Cardiac fibroblast (primary cell): ENCODE measurements around the gene RPL11.

Experiments
- DNase-seq, 2 donors: peaks; one replicate each; pipeline versions ENCODE4 v3.0.0 to v3.0.0-alpha.2; 2010; ENCODE audit warnings: low read depth in 2 of 2
- H3K4me3 ChIP-seq, 2 donors: replicated peaks in 1 of 2; 1 replicate in 1 of 2; 2 replicates in 1 of 2; pipeline ENCODE4 v1.5.1; 2011; ENCODE audit warnings: low read depth in 2 of 2, low read length in 2 of 2, mild to moderate bottlenecking in 2 of 2, moderate library complexity in 1 of 2
- TF ChIP-seq, protein P1 (sequence below): IDR thresholded peaks from one replicate; pipeline ENCODE4 v1.5.1; 2011; ENCODE audit warnings: low read depth, mild to moderate bottlenecking, low read length, inconsistent platforms

The RPL11 gene

DNA sequence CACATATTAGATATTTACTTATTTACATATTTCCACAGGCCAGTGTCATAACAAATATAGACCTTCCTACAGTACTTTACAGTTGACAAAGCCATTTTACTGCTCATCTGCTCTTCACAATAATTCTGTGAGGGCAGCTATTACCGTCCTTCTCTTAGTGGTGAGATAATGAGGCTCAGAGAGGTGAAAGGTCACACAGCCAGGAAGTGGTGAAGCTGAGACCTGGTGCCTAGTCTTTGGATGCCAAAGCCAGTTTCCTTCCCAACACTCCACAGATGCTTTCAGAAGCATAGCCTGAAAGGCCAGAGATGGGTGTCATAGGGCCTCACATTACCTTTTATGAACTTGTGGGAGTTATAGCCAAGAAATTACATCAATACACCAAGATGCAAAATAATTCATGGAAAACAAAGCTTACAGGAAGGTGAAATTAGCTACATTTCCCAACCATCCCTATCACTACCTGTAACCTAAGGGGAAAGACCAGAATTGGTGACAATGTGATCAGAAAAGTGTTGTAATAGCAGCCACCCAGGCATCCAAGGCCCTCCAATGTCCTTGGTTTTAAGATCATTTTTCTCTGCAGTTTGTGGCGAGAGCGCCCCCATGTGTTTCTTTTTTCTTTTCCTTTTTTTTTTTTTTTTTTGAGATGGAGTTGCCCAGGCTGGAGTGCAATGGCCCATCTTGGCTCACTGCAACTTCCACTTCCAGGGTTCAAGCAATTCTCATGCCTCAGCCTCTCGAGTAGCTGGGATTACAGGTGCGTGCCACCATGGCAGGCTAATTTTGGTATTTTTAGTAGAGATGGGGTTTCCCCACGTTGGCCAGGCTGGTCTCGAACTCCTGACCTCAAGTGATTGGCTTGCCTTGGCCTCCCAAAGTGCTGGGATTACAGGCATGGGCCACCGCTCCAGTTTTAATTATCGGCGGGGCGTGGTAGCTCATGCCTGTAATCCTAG lies 26.5 kb upstream of the RPL11 start:
- H3K4me3 ChIP-seq, result no peak overlapping the region
- DNase-seq, result peak; percentile 60 to 62
- TF ChIP-seq, protein P1, sequence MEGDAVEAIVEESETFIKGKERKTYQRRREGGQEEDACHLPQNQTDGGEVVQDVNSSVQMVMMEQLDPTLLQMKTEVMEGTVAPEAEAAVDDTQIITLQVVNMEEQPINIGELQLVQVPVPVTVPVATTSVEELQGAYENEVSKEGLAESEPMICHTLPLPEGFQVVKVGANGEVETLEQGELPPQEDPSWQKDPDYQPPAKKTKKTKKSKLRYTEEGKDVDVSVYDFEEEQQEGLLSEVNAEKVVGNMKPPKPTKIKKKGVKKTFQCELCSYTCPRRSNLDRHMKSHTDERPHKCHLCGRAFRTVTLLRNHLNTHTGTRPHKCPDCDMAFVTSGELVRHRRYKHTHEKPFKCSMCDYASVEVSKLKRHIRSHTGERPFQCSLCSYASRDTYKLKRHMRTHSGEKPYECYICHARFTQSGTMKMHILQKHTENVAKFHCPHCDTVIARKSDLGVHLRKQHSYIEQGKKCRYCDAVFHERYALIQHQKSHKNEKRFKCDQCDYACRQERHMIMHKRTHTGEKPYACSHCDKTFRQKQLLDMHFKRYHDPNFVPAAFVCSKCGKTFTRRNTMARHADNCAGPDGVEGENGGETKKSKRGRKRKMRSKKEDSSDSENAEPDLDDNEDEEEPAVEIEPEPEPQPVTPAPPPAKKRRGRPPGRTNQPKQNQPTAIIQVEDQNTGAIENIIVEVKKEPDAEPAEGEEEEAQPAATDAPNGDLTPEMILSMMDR, result peak; percentile 21

DNA sequence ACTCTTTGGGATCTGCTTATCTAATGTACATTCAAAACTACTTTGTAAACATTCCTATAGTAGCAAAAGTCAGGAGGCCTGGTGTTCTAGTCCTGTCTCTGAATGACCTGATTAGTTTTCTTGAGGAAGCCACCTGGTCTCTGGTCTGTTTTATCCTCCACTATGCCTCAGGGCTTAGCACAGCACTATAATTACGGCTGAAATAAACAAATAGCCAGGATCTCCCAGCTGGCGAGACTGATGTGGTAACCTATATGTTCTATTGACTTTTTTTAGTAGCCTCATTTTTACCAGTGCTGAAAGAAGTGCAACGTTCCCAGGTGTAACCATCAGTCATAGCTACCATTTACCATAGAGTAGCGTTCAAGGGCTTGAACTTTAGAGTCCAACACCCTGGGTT lies 24.2 kb upstream of the RPL11 start:
- TF ChIP-seq, protein P1, result no peak
- no peak for DNase-seq
- H3K4me3 ChIP-seq, result no peak overlapping the region

DNA sequence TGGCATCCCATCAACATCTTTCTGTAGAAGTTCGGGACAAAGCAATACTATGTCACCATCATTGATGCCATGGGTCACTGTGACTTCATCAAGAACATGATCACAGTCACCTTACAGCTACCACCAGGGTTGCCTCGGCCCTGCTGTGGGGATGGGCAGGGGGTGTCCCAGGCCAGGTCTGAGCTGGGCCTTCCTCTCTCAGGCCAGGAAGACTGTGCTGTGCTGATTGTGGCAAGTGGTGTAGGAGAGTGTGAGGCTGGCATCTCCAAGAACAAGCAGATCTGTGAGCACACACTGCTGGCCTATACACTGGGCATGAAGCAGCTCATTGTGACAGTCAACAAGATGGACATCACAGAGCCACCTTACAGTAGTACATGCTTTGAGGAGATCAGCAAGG lies 20.9 kb upstream of the RPL11 start:
- TF ChIP-seq, protein P1, result no peak
- H3K4me3 ChIP-seq, result no peak overlapping the region
- DNase-seq, result no peak

DNA sequence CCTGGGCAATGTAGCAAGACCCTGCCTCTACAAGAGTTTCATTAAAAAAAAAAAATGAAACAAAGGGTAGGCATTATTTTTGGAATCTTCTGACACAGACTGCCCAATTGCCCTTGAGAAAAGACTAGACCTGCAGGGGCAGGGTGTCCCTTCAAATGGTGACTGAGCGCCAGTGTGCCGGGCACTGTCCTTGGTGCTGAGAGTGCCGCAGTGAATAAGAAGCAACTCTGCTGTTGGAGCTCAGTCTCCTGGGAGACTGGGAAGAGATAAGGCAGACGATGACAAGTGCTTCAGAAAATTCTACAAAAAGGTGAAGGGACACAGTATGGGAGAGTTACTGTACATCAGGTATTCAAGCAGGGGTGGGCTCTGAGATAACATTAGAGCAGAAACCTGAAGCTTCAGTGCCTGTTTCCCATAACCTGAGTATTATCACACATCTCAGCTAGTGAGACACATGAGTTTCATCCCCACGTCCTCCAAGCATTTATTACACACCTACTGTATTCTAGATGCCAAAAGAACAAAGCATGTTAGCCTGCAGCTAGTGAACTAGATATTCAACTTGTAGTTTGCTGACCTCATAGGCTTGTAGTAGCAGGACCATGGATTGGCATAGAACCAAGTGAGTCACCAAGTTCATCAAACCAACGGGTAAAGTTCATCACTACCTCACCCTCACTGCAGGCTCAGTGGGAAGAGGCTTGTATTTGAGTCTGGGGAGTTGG lies 18.4 kb upstream of the RPL11 start:
- TF ChIP-seq, protein P1, result no peak
- DNase-seq, result peak; percentile 50 to 66
- no peak overlapping the region for H3K4me3 ChIP-seq

DNA sequence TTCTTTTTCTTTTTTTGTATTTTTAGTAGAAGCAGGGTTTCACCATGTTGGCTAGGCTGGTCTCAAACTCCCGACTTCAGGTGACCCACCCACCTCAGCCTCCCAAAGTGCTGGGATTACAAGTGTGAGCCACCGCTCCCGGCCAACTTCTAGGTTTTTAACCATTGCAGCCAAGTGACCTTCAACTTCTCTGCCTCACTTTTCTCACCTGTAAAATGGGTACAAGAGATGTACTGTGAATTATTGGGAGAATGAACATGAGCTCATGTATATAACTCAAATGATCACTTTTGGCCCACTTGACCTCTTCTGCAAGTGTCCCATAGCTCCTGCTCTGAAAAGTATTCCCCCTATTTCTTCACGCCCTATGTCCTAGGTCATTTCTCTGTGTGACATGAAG lies 11.8 kb upstream of the RPL11 start:
- DNase-seq, result no peak
- H3K4me3 ChIP-seq, result no peak overlapping the region
- TF ChIP-seq, protein P1, result no peak

DNA sequence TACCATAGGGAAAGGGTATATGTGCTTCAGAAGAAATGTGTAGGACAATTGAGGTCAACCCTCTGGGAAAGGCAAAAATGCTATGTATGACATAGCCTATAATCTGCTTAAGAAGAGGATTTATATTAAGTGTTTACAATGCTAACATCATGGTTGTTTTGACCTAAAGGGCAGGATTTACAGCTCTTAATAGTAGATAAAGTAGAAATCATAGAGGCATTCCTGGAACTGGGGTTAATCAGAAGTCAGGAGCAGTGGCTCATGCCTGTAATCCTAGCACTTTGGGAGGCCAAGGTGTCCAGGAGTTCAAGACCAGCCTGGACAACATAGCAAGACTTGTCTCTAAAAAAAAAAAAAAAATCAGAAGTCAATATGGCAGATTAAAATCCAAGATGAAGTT lies 8.7 kb upstream of the RPL11 start:
- TF ChIP-seq, protein P1, result no peak
- no peak overlapping the region for H3K4me3 ChIP-seq
- DNase-seq, result no peak
